A549 (cell line): ENCODE data around the gene ADSL.

ENCODE experiments used
- POLR2A ChIP-seq: IDR thresholded peaks from 2 replicates; pipeline ENCODE4 v1.6.1; 2012; ENCODE audit warnings: mild to moderate bottlenecking, low read length
- POLR2AphosphoS2 ChIP-seq: conservative IDR thresholded peaks from 2 replicates; pipeline ENCODE4 v1.6.1; 2012; ENCODE audit warnings: low read length, improper control_type of control experiment, inconsistent platforms

GRCh38 chr22:40422558-40423309 lies 76.4 kb downstream of the ADSL start:
- TF ChIP-seq POLR2A (no peak), POLR2AphosphoS2 (no peak)
